ENCODE results near the gene CELSR3.

Gene CELSR3

GRCh38 chr3:48696156-48696555 is 33.5 kb upstream of the CELSR3 start:
- peaks cover 48% of the 10 kb centered on the region for H3K36me3 ChIP-seq (ENCODE audit: control insufficient read depth, insufficient read depth, low read length)
- H3K4me1 ChIP-seq (ENCODE audit: control insufficient read depth, insufficient read depth, low read length, poor library complexity, severe bottlenecking): no peaks in the 10 kb centered on the region
- H3K27me3 ChIP-seq (replicated peaks; ENCODE audit: control insufficient read depth, insufficient read depth, low read length, poor library complexity, severe bottlenecking): no peaks in the 10 kb centered on the region
- no peak for DNase-seq
- H3K4me3 ChIP-seq (ENCODE audit: insufficient read depth, low read depth, low read length, poor library complexity, severe bottlenecking): no peak overlapping the region
- H3K27ac ChIP-seq (ENCODE audit: insufficient read depth, low read length, poor library complexity, severe bottlenecking): no peak overlapping the region
- no peaks in the 10 kb centered on the region for H3K9me3 ChIP-seq (ENCODE audit: control insufficient read depth, low read length)

GRCh38 chr3:48695393-48695753 is 32.7 kb upstream of the CELSR3 start:
- no peak for DNase-seq
- Histone ChIP-seq H3K36me3 (ENCODE audit: control insufficient read depth, insufficient read depth, low read length) (peaks cover 54% of the 10 kb centered on the region), H3K27ac (ENCODE audit: insufficient read depth, low read length, poor library complexity, severe bottlenecking) (no peak overlapping the region), H3K9me3 (ENCODE audit: control insufficient read depth, low read length) (no peaks in the 10 kb centered on the region), H3K4me1 (ENCODE audit: control insufficient read depth, insufficient read depth, low read length, poor library complexity, severe bottlenecking) (no peaks in the 10 kb centered on the region), H3K27me3 (replicated peaks; ENCODE audit: control insufficient read depth, insufficient read depth, low read length, poor library complexity, severe bottlenecking) (no peaks in the 10 kb centered on the region), H3K4me3 (ENCODE audit: insufficient read depth, low read depth, low read length, poor library complexity, severe bottlenecking) (no peak overlapping the region)

DNA sequence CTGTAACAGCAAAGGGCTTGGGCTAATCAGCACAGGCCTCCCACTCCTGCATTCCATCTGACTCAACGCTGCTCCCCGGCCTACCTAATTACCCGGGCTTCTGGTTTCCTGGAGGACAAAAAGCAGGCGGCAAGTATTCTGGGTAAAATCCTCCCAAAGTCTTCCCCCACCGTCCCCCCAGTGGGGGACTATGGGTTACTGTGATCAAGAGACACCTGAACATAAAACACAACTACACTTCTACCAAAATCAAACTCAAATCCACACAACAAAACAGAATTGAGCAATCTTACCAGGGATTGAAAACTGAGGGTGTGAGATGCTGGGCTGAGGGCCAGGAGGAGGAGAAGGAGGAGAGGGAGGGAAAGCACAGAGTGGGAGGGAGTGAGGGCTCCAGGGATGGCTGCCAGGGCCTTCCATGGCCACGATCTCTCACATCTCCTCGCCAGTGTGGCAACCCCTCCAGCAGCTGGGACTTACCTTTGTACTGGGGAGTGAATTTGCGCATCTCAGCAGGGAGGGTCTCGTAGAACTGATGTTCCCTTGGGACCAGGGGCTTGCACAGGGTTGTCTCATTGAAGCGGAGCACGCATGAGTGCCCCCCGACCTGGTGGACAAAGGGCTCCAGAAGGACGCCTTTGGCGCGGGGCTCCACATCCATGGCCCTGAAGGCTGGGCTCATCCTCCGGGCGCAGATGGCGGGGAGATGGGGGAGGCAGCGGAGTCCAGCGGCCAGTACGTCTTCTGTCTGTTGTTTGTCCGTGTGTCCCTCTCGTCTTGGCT is 32.1 kb upstream of the CELSR3 start:
- no peaks in the 10 kb centered on the region for H3K4me1 ChIP-seq (ENCODE audit: control insufficient read depth, insufficient read depth, low read length, poor library complexity, severe bottlenecking)
- no peaks in the 10 kb centered on the region for H3K9me3 ChIP-seq (ENCODE audit: control insufficient read depth, low read length)
- no peak overlapping the region for H3K27ac ChIP-seq (ENCODE audit: insufficient read depth, low read length, poor library complexity, severe bottlenecking)
- H3K27me3 ChIP-seq (replicated peaks; ENCODE audit: control insufficient read depth, insufficient read depth, low read length, poor library complexity, severe bottlenecking): no peaks in the 10 kb centered on the region
- H3K4me3 ChIP-seq (ENCODE audit: insufficient read depth, low read depth, low read length, poor library complexity, severe bottlenecking): no peak overlapping the region
- DNase-seq: no peak
- H3K36me3 ChIP-seq (ENCODE audit: control insufficient read depth, insufficient read depth, low read length): peaks cover 59% of the 10 kb centered on the region

- Histone ChIP-seq H3K4me3 (ENCODE audit: insufficient read depth, low read depth, low read length, poor library complexity, severe bottlenecking) (no peak overlapping the region), H3K36me3 (ENCODE audit: control insufficient read depth, insufficient read depth, low read length) (peaks cover 65% of the 10 kb centered on the region), H3K9me3 (ENCODE audit: control insufficient read depth, low read length) (no peaks in the 10 kb centered on the region), H3K4me1 (ENCODE audit: control insufficient read depth, insufficient read depth, low read length, poor library complexity, severe bottlenecking) (no peaks in the 10 kb centered on the region), H3K27me3 (replicated peaks; ENCODE audit: control insufficient read depth, insufficient read depth, low read length, poor library complexity, severe bottlenecking) (no peaks in the 10 kb centered on the region), H3K27ac (ENCODE audit: insufficient read depth, low read length, poor library complexity, severe bottlenecking) (no peak overlapping the region)
- no peak for DNase-seq
Observed at GRCh38 chr3:48693826-48694225, 31.1 kb upstream of the CELSR3 start.

GRCh38 chr3:48692551-48692950 is 29.9 kb upstream of the CELSR3 start:
- no peak for DNase-seq
- Histone ChIP-seq H3K36me3 (ENCODE audit: control insufficient read depth, insufficient read depth, low read length) (peaks cover 72% of the 10 kb centered on the region), H3K27me3 (replicated peaks; ENCODE audit: control insufficient read depth, insufficient read depth, low read length, poor library complexity, severe bottlenecking) (no peaks in the 10 kb centered on the region)

GRCh38 chr3:48690846-48691458 is 28.3 kb upstream of the CELSR3 start:
- H3K4me3 ChIP-seq (ENCODE audit: insufficient read depth, low read depth, low read length, poor library complexity, severe bottlenecking): no peak overlapping the region
- H3K27me3 ChIP-seq (replicated peaks; ENCODE audit: control insufficient read depth, insufficient read depth, low read length, poor library complexity, severe bottlenecking): no peaks in the 10 kb centered on the region
- no peak for DNase-seq
- H3K4me1 ChIP-seq (ENCODE audit: control insufficient read depth, insufficient read depth, low read length, poor library complexity, severe bottlenecking): peaks cover 6% of the 10 kb centered on the region
- H3K36me3 ChIP-seq (ENCODE audit: control insufficient read depth, insufficient read depth, low read length): peaks cover 77% of the 10 kb centered on the region
- no peak overlapping the region for H3K27ac ChIP-seq (ENCODE audit: insufficient read depth, low read length, poor library complexity, severe bottlenecking)
- H3K9me3 ChIP-seq (ENCODE audit: control insufficient read depth, low read length): no peaks in the 10 kb centered on the region

More at GRCh38 chr3:48692551-48692950, 29.9 kb upstream of the CELSR3 start:
- Histone ChIP-seq H3K4me1 (ENCODE audit: control insufficient read depth, insufficient read depth, low read length, poor library complexity, severe bottlenecking) (no peaks in the 10 kb centered on the region), H3K4me3 (ENCODE audit: insufficient read depth, low read depth, low read length, poor library complexity, severe bottlenecking) (no peak overlapping the region), H3K9me3 (ENCODE audit: control insufficient read depth, low read length) (no peaks in the 10 kb centered on the region), H3K27ac (ENCODE audit: insufficient read depth, low read length, poor library complexity, severe bottlenecking) (no peak overlapping the region)

GRCh38 chr3:48689384-48689783 is 26.7 kb upstream of the CELSR3 start:
- peaks cover 11% of the 10 kb centered on the region for H3K4me1 ChIP-seq (ENCODE audit: control insufficient read depth, insufficient read depth, low read length, poor library complexity, severe bottlenecking)
- H3K4me3 ChIP-seq (ENCODE audit: insufficient read depth, low read depth, low read length, poor library complexity, severe bottlenecking): no peak overlapping the region
- no peaks in the 10 kb centered on the region for H3K9me3 ChIP-seq (ENCODE audit: control insufficient read depth, low read length)
- H3K27ac ChIP-seq (ENCODE audit: insufficient read depth, low read length, poor library complexity, severe bottlenecking): no peak overlapping the region
- H3K36me3 ChIP-seq (ENCODE audit: control insufficient read depth, insufficient read depth, low read length): peaks cover 66% of the 10 kb centered on the region
- no peaks in the 10 kb centered on the region for H3K27me3 ChIP-seq (replicated peaks; ENCODE audit: control insufficient read depth, insufficient read depth, low read length, poor library complexity, severe bottlenecking)
- DNase-seq: no peak

- Histone ChIP-seq H3K4me3 (ENCODE audit: insufficient read depth, low read depth, low read length, poor library complexity, severe bottlenecking) (no peak overlapping the region), H3K27me3 (replicated peaks; ENCODE audit: control insufficient read depth, insufficient read depth, low read length, poor library complexity, severe bottlenecking) (no peaks in the 10 kb centered on the region), H3K36me3 (ENCODE audit: control insufficient read depth, insufficient read depth, low read length) (peaks cover 59% of the 10 kb centered on the region), H3K27ac (ENCODE audit: insufficient read depth, low read length, poor library complexity, severe bottlenecking) (no peak overlapping the region), H3K9me3 (ENCODE audit: control insufficient read depth, low read length) (no peaks in the 10 kb centered on the region), H3K4me1 (ENCODE audit: control insufficient read depth, insufficient read depth, low read length, poor library complexity, severe bottlenecking) (peaks cover 12% of the 10 kb centered on the region)
- DNase-seq: no peak
Observed at GRCh38 chr3:48688737-48689075, 26.0 kb upstream of the CELSR3 start.

GRCh38 chr3:48688032-48688736 is 25.5 kb upstream of the CELSR3 start:
- peaks cover 12% of the 10 kb centered on the region for H3K4me1 ChIP-seq (ENCODE audit: control insufficient read depth, insufficient read depth, low read length, poor library complexity, severe bottlenecking)
- no peak for DNase-seq
- H3K27ac ChIP-seq (ENCODE audit: insufficient read depth, low read length, poor library complexity, severe bottlenecking): no peak overlapping the region
- H3K4me3 ChIP-seq (ENCODE audit: insufficient read depth, low read depth, low read length, poor library complexity, severe bottlenecking): no peak overlapping the region
- H3K9me3 ChIP-seq (ENCODE audit: control insufficient read depth, low read length): no peaks in the 10 kb centered on the region
- H3K36me3 ChIP-seq (ENCODE audit: control insufficient read depth, insufficient read depth, low read length): peaks cover 54% of the 10 kb centered on the region
- H3K27me3 ChIP-seq (replicated peaks; ENCODE audit: control insufficient read depth, insufficient read depth, low read length, poor library complexity, severe bottlenecking): no peaks in the 10 kb centered on the region

GRCh38 chr3:48687220-48687678 is 24.6 kb upstream of the CELSR3 start:
- no peak overlapping the region for H3K27ac ChIP-seq (ENCODE audit: insufficient read depth, low read length, poor library complexity, severe bottlenecking)
- H3K4me3 ChIP-seq (ENCODE audit: insufficient read depth, low read depth, low read length, poor library complexity, severe bottlenecking): no peak overlapping the region
- peaks cover 12% of the 10 kb centered on the region for H3K4me1 ChIP-seq (ENCODE audit: control insufficient read depth, insufficient read depth, low read length, poor library complexity, severe bottlenecking)
- DNase-seq: no peak
- no peaks in the 10 kb centered on the region for H3K27me3 ChIP-seq (replicated peaks; ENCODE audit: control insufficient read depth, insufficient read depth, low read length, poor library complexity, severe bottlenecking)
- H3K9me3 ChIP-seq (ENCODE audit: control insufficient read depth, low read length): no peaks in the 10 kb centered on the region
- H3K36me3 ChIP-seq (ENCODE audit: control insufficient read depth, insufficient read depth, low read length): peaks cover 46% of the 10 kb centered on the region
